HepG2 (cell line): ENCODE measurements around the gene C4orf33. TPM values are rescaled to one million over a fixed set of nuclear protein-coding genes. Genes with fewer than 3 reads are reported as not detected.

Source experiments
- ATAC-seq: fragments of 200-7000 bp; cut with Tn5 transposase; 3 replicates; pipeline ENCODE4 v1.9.1; 2020; ENCODE audit warnings: mild to moderate bottlenecking, moderate library complexity
- Bru-seq: library from RNA; stranded (reverse); fragments of 400-500 nt; gene quantifications from one replicate; lab custom pipeline; 2021; lab: Mats Ljungman, UMichigan
- BruChase-seq, 2 experiments: library from RNA; stranded (reverse); fragments of 400-500 nt; gene quantifications; one replicate each; lab custom pipeline; 2021; lab: Mats Ljungman, UMichigan
- BruUV-seq: library from RNA; stranded (reverse); fragments of 400-500 nt; replicated peaks from 2 replicates; lab custom pipeline; 2021; lab: Mats Ljungman, UMichigan
- CTCF ChIA-PET: fragments of 300-600 bp; formaldehyde crosslinking; extraction: SDS; loops from one replicate; lab custom pipeline; 2021; ENCODE audit warnings: low total read pairs, inconsistent platforms, low intra/inter-chr PET ratio; lab: Yijun Ruan, JAX
- POLR2A ChIA-PET: fragments of 350-600 bp; sonication (Branson Sonifier 250); formaldehyde crosslinking; loops from one replicate; lab custom pipeline; 2020; ENCODE audit warnings: antibody characterized with exemption, inconsistent platforms; lab: Yijun Ruan, JAX
- DNase-seq: peaks from one replicate; pipeline ENCODE4 v3.0.0-alpha.2; 2015; ENCODE audit warnings: low spot score
- FAIRE-seq: peaks from 3 replicates; lab custom pipeline; 2011; peaks lifted over from hg19 to GRCh38; lab: Jason Lieb, UNC
- H2AFZ ChIP-seq: one replicate; pipeline ENCODE4 v1.6.1; 2011; ENCODE audit warnings: low read length, inconsistent platforms
- H3K27ac ChIP-seq: fragments of 300-600 bp; 3 replicates; pipeline ENCODE4 v1.8.0; 2011; ENCODE audit warnings: mixed run types, mild to moderate bottlenecking, mixed read lengths, low read length, inconsistent platforms; ENCODE audit not compliant: insufficient read depth; ENCODE audit errors: extremely low read length
- H3K27me3 ChIP-seq, 2 experiments: fragments of 200-600 bp in 1 of 2; 2 replicates in 1 of 2; 3 replicates in 1 of 2; pipeline versions ENCODE4 v1.6.0 to v1.8.0; 2011; ENCODE audit warnings: low read length in 2 of 2, mild to moderate bottlenecking in 2 of 2, moderate library complexity in 2 of 2, inconsistent platforms in 1 of 2; ENCODE audit not compliant: insufficient read depth in 2 of 2, control insufficient read depth in 1 of 2
- H3K36me3 ChIP-seq, 2 experiments: fragments of 200-600 bp in 1 of 2; replicated peaks in 1 of 2; 2 replicates in 1 of 2; 3 replicates in 1 of 2; pipeline versions ENCODE4 v1.5.1 to v1.8.0; 2011; ENCODE audit warnings: low read length in 2 of 2, inconsistent platforms in 1 of 2; ENCODE audit not compliant: insufficient read depth in 2 of 2, control insufficient read depth in 1 of 2
- H3K4me1 ChIP-seq: 2 replicates; pipeline ENCODE4 v1.5.1; 2012; ENCODE audit warnings: low read length, inconsistent platforms; ENCODE audit not compliant: insufficient read depth
- H3K4me2 ChIP-seq: 2 replicates; pipeline ENCODE4 v1.6.0; 2011; ENCODE audit warnings: low read depth, low read length, inconsistent platforms
- H3K4me3 ChIP-seq, 3 experiments: fragments of 200-600 bp in 1 of 3; sonication (generic), shearing (Covaris generic) in 1 of 3; replicated peaks in 1 of 3; 2 replicates each; pipeline ENCODE4 v1.5.1; 2011 to 2016; ENCODE audit warnings: low read length in 3 of 3, inconsistent platforms in 2 of 3, low read depth in 2 of 3, mild to moderate bottlenecking in 2 of 3, control low read depth in 1 of 3, mixed read lengths in 1 of 3; ENCODE audit not compliant: insufficient read depth in 1 of 3
- H3K79me2 ChIP-seq: one replicate; pipeline ENCODE4 v1.6.1; 2011; ENCODE audit warnings: low read length, inconsistent platforms; ENCODE audit not compliant: insufficient read depth
- H3K9ac ChIP-seq: 2 replicates; pipeline ENCODE4 v1.6.0; 2011; ENCODE audit warnings: mild to moderate bottlenecking, low read depth, low read length, inconsistent platforms; ENCODE audit not compliant: insufficient read depth
- H3K9me3 ChIP-seq: 2 replicates; pipeline ENCODE4 v1.5.1; 2012; ENCODE audit warnings: mild to moderate bottlenecking, low read length
- H4K20me1 ChIP-seq: 2 replicates; pipeline ENCODE4 v1.6.0; 2011; ENCODE audit warnings: inconsistent platforms, mild to moderate bottlenecking, low read length, moderate library complexity; ENCODE audit not compliant: insufficient read depth
- ARNT2 ChIP-seq: sonication (generic); formaldehyde crosslinking; IDR thresholded peaks from 2 replicates; pipeline ENCODE4 v1.8.0; 2022; ENCODE audit warnings: mild to moderate bottlenecking, low read depth, missing genetic modification reagents, moderate library complexity
- ATAD3A ChIP-seq: sonication (generic); formaldehyde crosslinking; IDR thresholded peaks from 2 replicates; pipeline ENCODE4 v1.4.0; 2020; ENCODE audit warnings: missing genetic modification reagents
- ATRX ChIP-seq: sonication (generic); formaldehyde crosslinking; IDR thresholded peaks from 2 replicates; pipeline ENCODE4 v1.4.0; 2020; ENCODE audit warnings: missing genetic modification reagents, borderline replicate concordance
- IRF2 ChIP-seq: IDR thresholded peaks from 2 replicates; pipeline ENCODE4 v1.6.1; 2018; ENCODE audit warnings: missing genetic modification reagents, missing compliant biosample characterization
- MED13 ChIP-seq: sonication (generic); formaldehyde crosslinking; IDR thresholded peaks from 2 replicates; pipeline ENCODE4 v1.5.0; 2020; ENCODE audit warnings: missing genetic modification reagents
- POLR2A ChIP-seq, 2 experiments: IDR thresholded peaks; 2 replicates each; pipeline ENCODE4 v1.6.1; 2011; ENCODE audit warnings: low read depth in 2 of 2, low read length in 2 of 2, mild to moderate bottlenecking in 1 of 2, moderate library complexity in 1 of 2; ENCODE audit not compliant: insufficient read depth in 1 of 2
- POLR2G ChIP-seq: fragments of 200-400 bp; formaldehyde crosslinking; IDR thresholded peaks from 2 replicates; pipeline ENCODE4 v1.6.1; 2018; ENCODE audit warnings: mild to moderate bottlenecking, low read depth, low read length, moderate library complexity
- RNF2 ChIP-seq: fragments of 450-650 bp; conservative IDR thresholded peaks from 2 replicates; pipeline ENCODE4 v1.6.1; 2016; ENCODE audit warnings: low read depth
- SIN3B ChIP-seq: fragments of 150-350 bp; IDR thresholded peaks from 2 replicates; pipeline ENCODE4 v1.6.1; 2014; ENCODE audit warnings: low read length
- SP1 ChIP-seq, 2 experiments: fragments of 450-650 bp in 1 of 2; sonication (generic) in 1 of 2; formaldehyde crosslinking in 1 of 2; IDR thresholded peaks; 2 replicates each; pipeline versions ENCODE4 v1.4.0 to v1.6.1; 2016 to 2020; ENCODE audit warnings: missing genetic modification reagents in 1 of 2
- SRSF4 ChIP-seq: fragments of 200-400 bp; formaldehyde crosslinking; IDR thresholded peaks from one replicate; pipeline ENCODE4 v1.6.1; 2018; ENCODE audit warnings: mild to moderate bottlenecking, low read depth, low read length, moderate library complexity; ENCODE audit not compliant: poor library complexity, severe bottlenecking
- ZBTB3 ChIP-seq: sonication (generic); formaldehyde crosslinking; IDR thresholded peaks from 2 replicates; pipeline ENCODE4 v1.4.0; 2020; ENCODE audit warnings: low read depth, mild to moderate bottlenecking, moderate library complexity, missing genetic modification reagents, borderline replicate concordance
- ZNF20 ChIP-seq: sonication (generic); formaldehyde crosslinking; IDR thresholded peaks from 2 replicates; pipeline ENCODE4 v1.4.0; 2020; ENCODE audit warnings: mild to moderate bottlenecking, moderate library complexity, missing genetic modification reagents
- ZNF746 ChIP-seq: sonication (generic); formaldehyde crosslinking; IDR thresholded peaks from 2 replicates; pipeline ENCODE4 v1.8.0; 2022; ENCODE audit warnings: mild to moderate bottlenecking, missing genetic modification reagents
- ZSCAN25 ChIP-seq: sonication (generic); formaldehyde crosslinking; IDR thresholded peaks from 2 replicates; pipeline ENCODE4 v1.8.0; 2022; ENCODE audit warnings: mild to moderate bottlenecking, missing genetic modification reagents
- WGBS: methylation state at CpG from one replicate; pipeline ENCODE4 v1.1.6; 2017; ENCODE audit warnings: low lambda C conversion rate; 5-methylcytosine and 5-hydroxymethylcytosine counted together
- in situ Hi-C: cut with HindIII; loops from 2 replicates; pipeline ENCODE4 v1.10.0; 2017; ENCODE audit warnings: low pct_unique_long_range_greater_than_20kb; ENCODE audit not compliant: extremely low pct_ligation_motif_present
- intact Hi-C: fragments of 100-400 bp; cut with micrococcal nuclease; formaldehyde crosslinking; loops from one replicate; pipeline ENCODE4 v1.10.0; 2022; ENCODE audit not compliant: unreplicated experiment
- long read RNA-seq, 2 experiments: library from RNA in 1 of 2; library from polyadenylated mRNA in 1 of 2; stranded (forward) in 1 of 2; unstranded in 1 of 2; transcript quantifications; one replicate each; pipeline ENCODE4 v2.0.0, GENCODE V29; 2019 to 2022
- polyA minus RNA-seq, 3 experiments: library from RNA; depleted of rRNA, polyadenylated mRNA; stranded (reverse); fragments of >200 nt; gene quantifications; 2 replicates each; pipeline ENCODE4 v1.2.3, GENCODE V29; 2011; ENCODE audit warnings: low replicate concordance in 1 of 3
- polyA plus RNA-seq, 8 experiments: library from polyadenylated mRNA; depleted of rRNA in 3 of 8; stranded (reverse) in 7 of 8; unstranded in 1 of 8; fragments of >200 nt; fragmentation: Illumina TruSeq in 4 of 8; extraction: Trizol in 4 of 8; gene quantifications; 2 replicates each; pipeline versions ENCODE4 v1.2.1 to v1.2.3, GENCODE V29; 2011 to 2016; ENCODE audit warnings: low read depth in 4 of 8, missing spikeins in 1 of 8, mixed read lengths in 1 of 8; ENCODE audit not compliant: insufficient read depth in 1 of 8
- total RNA-seq, 5 experiments: library from RNA; depleted of rRNA; stranded (reverse); fragments of >200 nt; fragmentation: Illumina TruSeq; extraction: Trizol; gene quantifications; 2 replicates each; pipeline ENCODE4 v1.2.3, GENCODE V29; 2016; ENCODE audit warnings: low read depth in 1 of 5
- TF ChIP-seq, protein P1 (sequence below): sonication (generic); formaldehyde crosslinking; IDR thresholded peaks from 2 replicates; pipeline ENCODE4 v1.8.0; 2023; ENCODE audit warnings: mild to moderate bottlenecking, missing genetic modification reagents
- TF ChIP-seq, protein P2 (sequence below): sonication (generic); formaldehyde crosslinking; IDR thresholded peaks from 2 replicates; pipeline ENCODE4 v1.5.0; 2020; ENCODE audit warnings: missing genetic modification reagents

The C4orf33 gene, protein sequence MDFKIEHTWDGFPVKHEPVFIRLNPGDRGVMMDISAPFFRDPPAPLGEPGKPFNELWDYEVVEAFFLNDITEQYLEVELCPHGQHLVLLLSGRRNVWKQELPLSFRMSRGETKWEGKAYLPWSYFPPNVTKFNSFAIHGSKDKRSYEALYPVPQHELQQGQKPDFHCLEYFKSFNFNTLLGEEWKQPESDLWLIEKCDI
- total RNA-seq (2016; rRNA removed; fragmentation: Illumina TruSeq; extraction: Trizol): 3.3 and 5.2 TPM in 2 replicates
- 0.20 and 0.71 TPM in 2 replicates for total RNA-seq (2016; cell fraction: cytosol; rRNA removed; fragmentation: Illumina TruSeq; extraction: Trizol; ENCODE audit: low read depth)
- total RNA-seq (2016; cell fraction: insoluble cytoplasmic fraction; rRNA removed; fragmentation: Illumina TruSeq; extraction: Trizol): 3.8 and 5.8 TPM in 2 replicates
- 1.4 and 1.7 TPM in 2 replicates for total RNA-seq (2016; cell fraction: membrane; rRNA removed; fragmentation: Illumina TruSeq; extraction: Trizol)
- 2.4 and 3.9 TPM in 2 replicates for total RNA-seq (2016; cell fraction: nucleus; rRNA removed; fragmentation: Illumina TruSeq; extraction: Trizol)
- polyA plus RNA-seq (2011; rRNA removed): 1.6 and 2.8 TPM in 2 replicates
- 0.50 and 0.85 TPM in 2 replicates for polyA plus RNA-seq (2011; cell fraction: cytosol; rRNA removed)
- polyA plus RNA-seq (2011; cell fraction: nucleus; rRNA removed): 1.5 and 1.9 TPM in 2 replicates
- 1.9 and 2.4 TPM in 2 replicates for polyA plus RNA-seq (2012)
- polyA plus RNA-seq (2016; cell fraction: cytosol; fragmentation: Illumina TruSeq; extraction: Trizol; ENCODE audit: low read depth): 0.35 and 0.62 TPM in 2 replicates
- polyA plus RNA-seq (2016; cell fraction: insoluble cytoplasmic fraction; fragmentation: Illumina TruSeq; extraction: Trizol; ENCODE audit: low read depth): 5.2 and 6.8 TPM in 2 replicates
- 0.84 and 1.6 TPM in 2 replicates for polyA plus RNA-seq (2016; cell fraction: membrane; fragmentation: Illumina TruSeq; extraction: Trizol; ENCODE audit: low read depth)
- polyA plus RNA-seq (2016; cell fraction: nucleus; fragmentation: Illumina TruSeq; extraction: Trizol; ENCODE audit: insufficient read depth, low read depth): 5.7 and 5.9 TPM in 2 replicates
- 1.3 TPM in 1 of 2 replicates, not detected in the other for polyA minus RNA-seq (2011; rRNA and poly(A)+ RNA removed; ENCODE audit: low replicate concordance)
- polyA minus RNA-seq (2011; cell fraction: cytosol; rRNA and poly(A)+ RNA removed): 0.70 and 1.1 TPM in 2 replicates
- 3.0 and 3.5 TPM in 2 replicates for polyA minus RNA-seq (2011; cell fraction: nucleus; rRNA and poly(A)+ RNA removed)
- percentile 36 among the genes with signal in this experiment for Bru-seq, nascent RNA
- percentile 37 among the genes with signal in this experiment for BruChase-seq, experiment 1, labeled RNA remaining after a 6-hour chase
- BruChase-seq, experiment 2, labeled RNA remaining after a 2-hour chase: percentile 37 among the genes with signal in this experiment
- long read RNA-seq, experiment 1, partial matches to known transcripts: 0 of 3 reads
- long read RNA-seq, experiment 1, other reads (novel, unspliced or antisense): 2 of 3 reads
- long read RNA-seq, experiment 2, partial matches to known transcripts: 1 of 2 reads
- long read RNA-seq, experiment 2, other reads (novel, unspliced or antisense): 1 of 2 reads

DNA sequence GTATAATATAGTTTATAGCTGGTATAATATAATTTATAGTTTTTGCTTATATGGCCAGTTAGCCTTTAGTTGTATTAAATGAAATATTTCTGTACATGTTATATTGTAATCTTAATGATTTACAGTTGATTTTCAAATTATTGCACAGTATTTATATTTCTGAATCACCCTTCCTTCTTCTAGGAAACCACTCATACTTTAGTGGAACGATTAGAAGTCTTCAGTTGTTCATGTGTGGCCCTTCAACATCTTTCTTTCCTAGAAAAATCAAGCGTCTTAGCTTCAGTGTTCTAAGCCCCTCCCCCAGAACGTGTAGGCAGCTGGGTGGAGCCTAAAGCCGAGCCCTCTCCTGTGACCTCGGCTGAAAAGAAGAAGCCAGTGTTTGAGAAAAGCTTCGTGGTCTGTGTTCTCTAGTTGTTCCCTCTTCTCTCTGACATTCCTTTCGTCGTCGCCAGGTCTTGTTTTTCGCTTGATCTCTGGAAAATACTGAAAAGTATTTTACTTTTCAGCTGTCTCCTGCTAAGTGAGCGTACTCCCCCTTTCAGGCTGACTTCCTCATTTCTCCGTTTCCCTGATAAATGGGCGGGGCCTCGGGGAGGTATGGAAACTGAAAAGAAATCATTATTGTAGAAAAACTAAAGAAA lies at the start of gene C4orf33:
TSS of gene C4orf33 (plus strand) at position 342 of the 644 bp plus-strand sequence. CDS start 6,459 bp downstream, outside the sequence.
- Histone ChIP-seq H3K27ac (peak within 1 kb of the TSS; percentile 66), H3K9me3 (no peaks in the 10 kb centered on the region), H3K9ac (peak within 1 kb of the TSS; percentile 75), H3K27me3 (no peaks in the 10 kb centered on the region; a peak in 1 of 5 replicates), H3K4me1 (peaks cover 31% of the 10 kb centered on the region), H4K20me1 (no peaks in the 10 kb centered on the region), H3K4me3 (peak within 1 kb of the TSS; percentile 78 to 93 (median 83)), H3K4me2 (peak within 1 kb of the TSS; percentile 62), H2AFZ (peak within 1 kb of the TSS; percentile 99), H3K36me3 (no peaks in the 10 kb centered on the region), H3K79me2 (peaks cover 1% of the 10 kb centered on the region)
- ChIA-PET CTCF (no interaction called here), POLR2A (no interaction called here)
- peak; percentile 65 for DNase-seq
- intact Hi-C loops: loop anchor here (5.0 to 10.0 kb wide), 2 partner anchors 139 to 231 kb away; no protein-coding TSS in a partner anchor
- FAIRE-seq: no peak
- in situ Hi-C loops: no loop called here
- peak; percentile 60 for ATAC-seq
- under 1% methylated on average over 14 of the region's 14 CpGs for WGBS
- BruUV-seq: no TSS peak
- TF ChIP-seq ARNT2 (no peak), RNF2 (no peak), ZNF746 (CRISPR knock-in tag) (no peak), MED13 (CRISPR knock-in tag) (no peak), ZNF20 (CRISPR knock-in tag) (no peak), SRSF4 (no peak), ZBTB3 (no peak), SP1 (IDR thresholded peaks at IDR 0.05) (no peak), SP1 (CRISPR knock-in tag; IDR thresholded peaks at IDR 0.05) (0 out of 2 replicates have a peak, but pooled peaks have one; percentile 13), SIN3B (no peak), IRF2 (CRISPR knock-in tag) (no peak), ZSCAN25 (no peak), POLR2G (peak; percentile 49; the same call in 1 of the 2 replicates), ATAD3A (CRISPR knock-in tag) (no peak), POLR2A (IDR thresholded peaks at IDR 0.05; ENCODE audit: insufficient read depth in 1 of 2, low read depth in 2 of 2, low read length in 2 of 2) (peak; percentile 28 to 55; a peak in 1 of 4 replicates), ATRX (CRISPR knock-in tag) (no peak)
- TF ChIP-seq, protein P1, sequence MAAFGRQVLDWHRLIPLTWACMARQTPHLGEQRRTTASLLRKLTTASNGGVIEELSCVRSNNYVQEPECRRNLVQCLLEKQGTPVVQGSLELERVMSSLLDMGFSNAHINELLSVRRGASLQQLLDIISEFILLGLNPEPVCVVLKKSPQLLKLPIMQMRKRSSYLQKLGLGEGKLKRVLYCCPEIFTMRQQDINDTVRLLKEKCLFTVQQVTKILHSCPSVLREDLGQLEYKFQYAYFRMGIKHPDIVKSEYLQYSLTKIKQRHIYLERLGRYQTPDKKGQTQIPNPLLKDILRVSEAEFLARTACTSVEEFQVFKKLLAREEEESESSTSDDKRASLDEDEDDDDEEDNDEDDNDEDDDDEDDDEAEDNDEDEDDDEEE (CRISPR knock-in tag): no peak
- TF ChIP-seq, protein P2, sequence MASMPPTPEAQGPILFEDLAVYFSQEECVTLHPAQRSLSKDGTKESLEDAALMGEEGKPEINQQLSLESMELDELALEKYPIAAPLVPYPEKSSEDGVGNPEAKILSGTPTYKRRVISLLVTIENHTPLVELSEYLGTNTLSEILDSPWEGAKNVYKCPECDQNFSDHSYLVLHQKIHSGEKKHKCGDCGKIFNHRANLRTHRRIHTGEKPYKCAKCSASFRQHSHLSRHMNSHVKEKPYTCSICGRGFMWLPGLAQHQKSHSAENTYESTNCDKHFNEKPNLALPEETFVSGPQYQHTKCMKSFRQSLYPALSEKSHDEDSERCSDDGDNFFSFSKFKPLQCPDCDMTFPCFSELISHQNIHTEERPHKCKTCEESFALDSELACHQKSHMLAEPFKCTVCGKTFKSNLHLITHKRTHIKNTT: no peak
